Keratinocyte (primary cell): ENCODE data around the gene GABRB1. TPM values are rescaled to one million over a fixed set of nuclear protein-coding genes. Genes with fewer than 3 reads are reported as not detected.

Experiments used
- DNase-seq: peaks from one replicate; pipeline ENCODE4 v3.0.0-alpha.2; 2011; ENCODE audit warnings: low read depth, missing footprints, low spot score
- FAIRE-seq: peaks from 2 replicates; lab custom pipeline; 2011; peaks lifted over from hg19 to GRCh38; lab: Jason Lieb, UNC
- H2AFZ ChIP-seq: 2 replicates; pipeline ENCODE4 v1.6.0; 2012; ENCODE audit warnings: low read length, control low read depth, inconsistent platforms; ENCODE audit not compliant: control insufficient read depth
- H3K27ac ChIP-seq: 2 replicates; pipeline ENCODE4 v1.5.1; 2011; ENCODE audit warnings: low read length; ENCODE audit not compliant: control insufficient read depth, insufficient read depth
- H3K27me3 ChIP-seq: 3 replicates; pipeline ENCODE4 v1.6.0; 2011; ENCODE audit warnings: low read length; ENCODE audit not compliant: control insufficient read depth, insufficient read depth; ENCODE audit errors: extremely low read depth
- H3K36me3 ChIP-seq, 2 experiments: 2 replicates in 1 of 2; 3 replicates in 1 of 2; pipeline ENCODE4 v1.5.1; 2011; ENCODE audit warnings: low read length in 2 of 2, mild to moderate bottlenecking in 1 of 2; ENCODE audit not compliant: control insufficient read depth in 2 of 2, insufficient read depth in 2 of 2; ENCODE audit errors: extremely low read depth in 1 of 2
- H3K4me1 ChIP-seq: 3 replicates; pipeline ENCODE4 v1.5.1; 2011; ENCODE audit warnings: low read length; ENCODE audit not compliant: control insufficient read depth, insufficient read depth; ENCODE audit errors: extremely low read depth
- H3K4me2 ChIP-seq: 3 replicates; pipeline ENCODE4 v1.6.0; 2011; ENCODE audit warnings: low read depth, low read length; ENCODE audit not compliant: control insufficient read depth, insufficient read depth; ENCODE audit errors: extremely low read depth
- H3K4me3 ChIP-seq, 3 experiments: fragments of 200-600 bp in 1 of 3; sonication (generic) in 1 of 3; 2 replicates in 2 of 3; 3 replicates in 1 of 3; pipeline ENCODE4 v1.5.1; 2011 to 2016; ENCODE audit warnings: low read length in 3 of 3, mild to moderate bottlenecking in 3 of 3, control low read depth in 2 of 3, inconsistent platforms in 1 of 3, low read depth in 1 of 3, mixed read lengths in 1 of 3, mixed run types in 1 of 3, moderate library complexity in 1 of 3; ENCODE audit not compliant: control insufficient read depth in 2 of 3, insufficient read depth in 2 of 3; ENCODE audit errors: extremely low read depth in 1 of 3
- H3K79me2 ChIP-seq: 2 replicates; pipeline ENCODE4 v1.6.0; 2012; ENCODE audit warnings: low read length; ENCODE audit not compliant: control insufficient read depth, insufficient read depth
- H3K9ac ChIP-seq: 3 replicates; pipeline ENCODE4 v1.6.0; 2011; ENCODE audit warnings: low read length; ENCODE audit not compliant: control insufficient read depth, insufficient read depth; ENCODE audit errors: extremely low read depth
- H3K9me1 ChIP-seq: 3 replicates; pipeline ENCODE4 v1.6.0; 2011; ENCODE audit warnings: low read length; ENCODE audit not compliant: control insufficient read depth, insufficient read depth; ENCODE audit errors: extremely low read depth
- H3K9me3 ChIP-seq: 2 replicates; pipeline ENCODE4 v1.5.1; 2012; ENCODE audit warnings: low read depth, low read length; ENCODE audit not compliant: control insufficient read depth
- H4K20me1 ChIP-seq: 3 replicates; pipeline ENCODE4 v1.6.0; 2011; ENCODE audit warnings: low read length; ENCODE audit not compliant: control insufficient read depth, insufficient read depth; ENCODE audit errors: extremely low read depth
- CTCF ChIP-seq, 3 experiments: IDR thresholded peaks in 1 of 3; conservative IDR thresholded peaks in 1 of 3; optimal IDR thresholded peaks in 1 of 3; 2 replicates in 2 of 3; 3 replicates in 1 of 3; pipeline versions ENCODE3 to v1.5.1; 2011; ENCODE audit warnings: low read length in 3 of 3, mild to moderate bottlenecking in 3 of 3, moderate library complexity in 2 of 3, control low read depth in 1 of 3, inconsistent platforms in 1 of 3; ENCODE audit not compliant: insufficient read depth in 2 of 3; ENCODE audit errors: extremely low read depth in 1 of 3
- EZH2 ChIP-seq: IDR thresholded peaks from one replicate; pipeline ENCODE4 v1.6.1; 2012; ENCODE audit warnings: inconsistent platforms, mild to moderate bottlenecking, low read length, moderate library complexity
- dilution Hi-C: fragments of 300-500 bp; cut with MboI; formaldehyde crosslinking; loops from one replicate; pipeline ENCODE4 v1.7.0; 2020; ENCODE audit warnings: low sequenced_read_pairs; ENCODE audit not compliant: extremely low pct_ligation_motif_present
- polyA plus RNA-seq, 5 experiments: library from polyadenylated mRNA; depleted of rRNA in 3 of 5; stranded (reverse) in 3 of 5; stranded (forward) in 1 of 5; unstranded in 1 of 5; fragments of >200 nt; gene quantifications; 1 replicate in 1 of 5; 2 replicates in 3 of 5; 3 replicates in 1 of 5; pipeline versions ENCODE4 v1.2.1 to v1.2.3, GENCODE V29; 2011 to 2012; ENCODE audit warnings: missing spikeins in 2 of 5, low read depth in 1 of 5, low replicate concordance in 1 of 5

GABRB1 gene
- polyA plus RNA-seq, 1 donor (not counting 4 experiments of a cell fraction or from before 2014, with no cell fraction given): not detected

DNA sequence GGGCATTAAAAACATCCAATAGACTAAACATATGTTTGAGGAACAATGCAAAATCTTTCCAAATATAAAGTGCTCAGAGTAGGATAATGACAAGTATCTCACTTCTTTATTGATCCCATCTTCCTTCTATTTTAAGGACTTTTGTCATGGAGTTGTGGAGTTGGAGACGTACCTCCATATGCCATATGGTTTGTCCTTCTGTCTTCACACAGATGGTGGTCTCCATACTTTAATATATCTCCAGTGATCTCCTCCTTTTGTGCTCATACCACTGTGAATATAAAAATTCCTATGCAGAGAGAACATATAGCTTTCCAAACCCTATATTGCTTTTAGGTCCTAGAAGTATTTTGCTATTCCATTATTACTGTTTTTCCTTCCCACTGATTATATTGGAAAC is 64.5 kb downstream of the GABRB1 start:
- Histone ChIP-seq H3K27ac (no peak overlapping the region), H3K4me2 (no peak overlapping the region), H3K9me1 (no peaks in the 10 kb centered on the region), H3K79me2 (no peaks in the 10 kb centered on the region), H3K9ac (no peak overlapping the region), H3K36me3 (no peaks in the 10 kb centered on the region), H3K9me3 (no peaks in the 10 kb centered on the region), H3K4me3 (no peak overlapping the region), H3K4me1 (no peaks in the 10 kb centered on the region), H4K20me1 (no peaks in the 10 kb centered on the region), H2AFZ (no peak overlapping the region), H3K27me3 (no peaks in the 10 kb centered on the region)
- DNase-seq (no peak), FAIRE-seq (no peak)
- TF ChIP-seq CTCF (optimal IDR thresholded peaks at IDR 0.05 in 1 of 3, IDR thresholded peaks at IDR 0.05 in 1 of 3, conservative IDR thresholded peaks at IDR 0.05 in 1 of 3; ENCODE audit: extremely low read depth in 1 of 3, insufficient read depth in 2 of 3, low read length in 3 of 3) (no peak), EZH2 (no peak)
- dilution Hi-C loops: no loop called here

- Histone ChIP-seq H4K20me1 (no peaks in the 10 kb centered on the region), H3K4me1 (no peaks in the 10 kb centered on the region), H3K36me3 (no peaks in the 10 kb centered on the region), H3K4me2 (no peak overlapping the region), H3K4me3 (no peak overlapping the region), H2AFZ (no peak overlapping the region), H3K9me3 (no peaks in the 10 kb centered on the region), H3K9me1 (no peaks in the 10 kb centered on the region), H3K79me2 (no peaks in the 10 kb centered on the region), H3K27me3 (no peaks in the 10 kb centered on the region), H3K9ac (no peak overlapping the region), H3K27ac (no peak overlapping the region)
- dilution Hi-C loops: no loop called here
- TF ChIP-seq CTCF (optimal IDR thresholded peaks at IDR 0.05 in 1 of 3, IDR thresholded peaks at IDR 0.05 in 1 of 3, conservative IDR thresholded peaks at IDR 0.05 in 1 of 3; ENCODE audit: extremely low read depth in 1 of 3, insufficient read depth in 2 of 3, low read length in 3 of 3): no peak
- DNase-seq: no peak
- FAIRE-seq: no peak
These were observed 70.1 kb downstream of the GABRB1 start for GRCh38 chr4:47101453-47101852.
